GM23248 (cell line): ENCODE data around the gene SLC4A11.

ENCODE experiments used
- EZH2 ChIP-seq: fragments of 200-600 bp; sonication (generic); IDR thresholded peaks from 2 replicates; pipeline ENCODE4 v1.6.1; 2018; ENCODE audit warnings: antibody characterized with exemption, mild to moderate bottlenecking; ENCODE audit not compliant: insufficient read depth, poor library complexity, severe bottlenecking
- EZH2phosphoT487 ChIP-seq: fragments of 200-600 bp; sonication (generic); IDR thresholded peaks from 2 replicates; pipeline ENCODE4 v1.6.1; 2018; ENCODE audit warnings: antibody characterized with exemption, moderate library complexity, mild to moderate bottlenecking, low read depth; ENCODE audit not compliant: insufficient read depth

DNA sequence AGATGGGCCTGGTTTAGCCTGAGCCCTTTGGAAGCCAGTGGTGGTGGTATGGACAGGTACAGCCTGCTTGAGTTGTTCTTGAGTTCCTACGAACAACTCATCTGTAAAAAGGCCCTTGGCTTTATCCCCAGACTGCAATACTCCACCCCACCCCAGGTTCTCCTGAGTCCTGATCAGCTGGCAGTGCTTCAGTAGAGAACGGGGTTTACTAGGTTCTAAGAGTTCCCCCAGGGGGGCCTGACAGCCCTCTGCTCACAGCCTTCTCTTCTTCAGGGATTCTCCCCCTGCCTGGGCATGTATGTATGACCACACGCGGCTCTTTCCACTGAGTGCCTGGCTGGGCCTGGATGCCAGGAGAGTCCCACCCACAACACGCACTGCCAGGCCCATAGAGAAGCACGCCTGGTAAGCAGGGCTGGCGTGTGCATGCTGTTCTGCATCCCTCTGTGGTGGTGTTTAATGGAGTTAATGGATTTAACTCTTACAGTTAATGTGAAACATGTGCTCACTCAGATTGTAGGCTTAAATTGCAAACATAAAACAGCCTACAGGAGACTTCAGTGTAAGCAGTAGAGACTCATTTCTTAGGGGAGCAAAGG is 44.3 kb upstream of the SLC4A11 start:
- TF ChIP-seq EZH2, result no peak
- TF ChIP-seq EZH2phosphoT487, result no peak
